T-cell (primary cell): ENCODE measurements around the gene ATOH1. TPM values are rescaled to one million over a fixed set of nuclear protein-coding genes. Genes with fewer than 3 reads are reported as not detected.

Experiments used
- ATAC-seq, 4 experiments: fragments of 200-7000 bp in 3 of 4; fragments of 150-1000 bp in 1 of 4; cut with Tn5 transposase; replicated peaks in 1 of 4; 1 replicate in 3 of 4; 2 replicates in 1 of 4; pipeline ENCODE4 v1.10.0; 2021; ENCODE audit warnings: moderate library complexity in 3 of 4, mild to moderate bottlenecking in 2 of 4, moderate number of reproducible peaks in 1 of 4
- CTCF ChIA-PET, 2 donors: fragments of 300-600 bp; sonication (Branson Sonifier 250); formaldehyde crosslinking; loops; one replicate each; lab custom pipeline; 2022; ENCODE audit warnings: antibody characterized with exemption in 2 of 2; lab: Charles Lee
- POLR2A ChIA-PET, 2 donors: fragments of 300-600 bp; sonication (Branson Sonifier 250); formaldehyde crosslinking; loops; one replicate each; lab custom pipeline; 2022; ENCODE audit warnings: antibody characterized with exemption in 2 of 2; lab: Charles Lee
- DNase-seq, 35 experiments: peaks; one replicate each; pipeline versions ENCODE4 v3.0.0 to v3.0.0-alpha.2; 2013 to 2023
- H3K27ac ChIP-seq: one replicate; pipeline ENCODE4 v1.5.1; 2013; ENCODE audit warnings: low read length
- H3K27me3 ChIP-seq, 2 experiments: replicated peaks in 1 of 2; 1 replicate in 1 of 2; 2 replicates in 1 of 2; pipeline versions ENCODE4 v1.6.1 to v1.7.0; 2013; ENCODE audit warnings: low read length in 1 of 2, mixed read lengths in 1 of 2; ENCODE audit not compliant: control insufficient read depth in 2 of 2, insufficient read depth in 2 of 2; ENCODE audit errors: extremely low read depth in 1 of 2
- H3K36me3 ChIP-seq, 2 donors: 1 replicate in 1 of 2; 2 replicates in 1 of 2; pipeline versions ENCODE4 v1.6.1 to v1.7.0; 2013; ENCODE audit warnings: low read length in 1 of 2; ENCODE audit not compliant: control insufficient read depth in 2 of 2, insufficient read depth in 1 of 2; ENCODE audit errors: extremely low read depth in 1 of 2
- H3K4me1 ChIP-seq, 2 experiments: 1 replicate in 1 of 2; 2 replicates in 1 of 2; pipeline versions ENCODE4 v1.6.1 to v1.7.0; 2013; ENCODE audit warnings: low read length in 2 of 2, mixed read lengths in 1 of 2; ENCODE audit not compliant: insufficient read depth in 2 of 2, control insufficient read depth in 1 of 2; ENCODE audit errors: extremely low read depth in 1 of 2
- H3K4me3 ChIP-seq, 2 donors: 1 replicate in 1 of 2; 2 replicates in 1 of 2; pipeline versions ENCODE4 v1.5.1 to v1.7.0; 2013; ENCODE audit warnings: mild to moderate bottlenecking in 2 of 2, low read length in 1 of 2, moderate library complexity in 1 of 2; ENCODE audit not compliant: control insufficient read depth in 1 of 2; ENCODE audit errors: extremely low read depth in 1 of 2
- H3K9me3 ChIP-seq: 2 replicates; pipeline ENCODE4 v1.7.0; 2013
- H3K27ac Mint-ChIP-seq, 2 donors: one replicate each; pipeline ENCODE4 v1.8.0; 2020 to 2021; ENCODE audit warnings: mild to moderate bottlenecking in 2 of 2, mixed read lengths in 2 of 2
- H3K27me3 Mint-ChIP-seq, 2 donors: one replicate each; pipeline ENCODE4 v1.8.0; 2021 to 2022; ENCODE audit warnings: mixed read lengths in 2 of 2
- H3K36me3 Mint-ChIP-seq: one replicate; pipeline ENCODE4 v1.8.0; 2021; ENCODE audit warnings: mixed read lengths
- H3K4me1 Mint-ChIP-seq, 3 donors: one replicate each; pipeline ENCODE4 v1.8.0; 2020 to 2022; ENCODE audit warnings: mixed read lengths in 3 of 3, mild to moderate bottlenecking in 1 of 3
- H3K4me3 Mint-ChIP-seq, 3 donors: one replicate each; pipeline ENCODE4 v1.8.0; 2020 to 2022; ENCODE audit warnings: mild to moderate bottlenecking in 3 of 3, mixed read lengths in 3 of 3, moderate library complexity in 3 of 3
- H3K9me3 Mint-ChIP-seq, 3 donors: one replicate each; pipeline ENCODE4 v1.8.0; 2020 to 2022; ENCODE audit warnings: mixed read lengths in 3 of 3
- WGBS: methylation state at CpG from one replicate; pipeline ENCODE4 v1.1.5; 2013; ENCODE audit warnings: missing lambda C conversion rate; ENCODE audit not compliant: insufficient coverage; 5-methylcytosine and 5-hydroxymethylcytosine counted together
- total RNA-seq, 35 experiments: library from RNA in 6 of 35; stranded (reverse) in 6 of 35; fragments of 120-200 nt in 1 of 35; gene quantifications; one replicate each; pipeline versions ENCODE4 v1.2.1 to v1.2.4 and lab custom pipeline; 2013 to 2026

The ATOH1 gene
- total RNA-seq (not detected), total RNA-seq (lab: John Stamatoyannopoulos, UW) (0 to 0.09 (median 0) reads per million in 29 experiments)
- not detected for total RNA-seq (2013)

GRCh38 chr4:93828332-93828994 is at the start of gene ATOH1:
Gene ATOH1 (plus strand): TSS chr4:93828753. CDS start chr4:93828927, 174 bp downstream.
- no peak for ATAC-seq
- POLR2A ChIA-PET: no interaction called here

GRCh38 chr4:93779228-93779627 is 49.3 kb upstream of the ATOH1 start:
- Mint-ChIP-seq H3K4me1 (no peaks in the 10 kb centered on the region), H3K36me3 (no peaks in the 10 kb centered on the region), H3K27ac (no peak overlapping the region), H3K4me3 (no peak overlapping the region), H3K27me3 (no peaks in the 10 kb centered on the region), H3K9me3 (peaks cover 0 to 8% (median 4%) of the 10 kb centered on the region in 3 donors)
- no peaks in the 10 kb centered on the region for H3K9me3 ChIP-seq
- no peak for DNase-seq
- no peak for ATAC-seq
- ChIA-PET POLR2A (no interaction called here), CTCF (no interaction called here)
- H3K4me3 ChIP-seq: no peak overlapping the region
- no peaks in the 10 kb centered on the region for H3K27me3 ChIP-seq
- no CpG with 5 or more reads among the region's 2 CpGs for WGBS
- H3K4me1 ChIP-seq: no peaks in the 10 kb centered on the region
- no peak overlapping the region for H3K27ac ChIP-seq
- H3K36me3 ChIP-seq: no peaks in the 10 kb centered on the region

More at GRCh38 chr4:93828332-93828994, at the start of gene ATOH1:
- peak within 1 kb of the TSS in 2 of 3 donors; percentile 22 to 73 for H3K4me3 Mint-ChIP-seq
- CTCF ChIA-PET: no interaction called here
- no peaks in the 10 kb centered on the region for H3K36me3 ChIP-seq
- peaks cover 0 to 6% of the 10 kb centered on the region in 2 experiments for H3K4me1 ChIP-seq
- peaks cover 60 to 76% of the 10 kb centered on the region in 2 donors for H3K27me3 Mint-ChIP-seq
- H3K27ac Mint-ChIP-seq: no peak within 1 kb of the TSS
- peaks cover 0 to 5% (median 5%) of the 10 kb centered on the region in 3 donors for H3K9me3 Mint-ChIP-seq
- DNase-seq: no peak
- H3K9me3 ChIP-seq: no peaks in the 10 kb centered on the region
- peaks cover 33 to 37% of the 10 kb centered on the region in 2 experiments for H3K27me3 ChIP-seq
- peak within 1 kb of the TSS in 1 of 2 donors; percentile 35 for H3K4me3 ChIP-seq
- H3K36me3 Mint-ChIP-seq: no peaks in the 10 kb centered on the region
- peaks cover 14 to 17% (median 17%) of the 10 kb centered on the region in 3 donors for H3K4me1 Mint-ChIP-seq
- no peak within 1 kb of the TSS for H3K27ac ChIP-seq
- WGBS: 4% methylated on average over 44 of the region's 46 CpGs

- no peaks in the 10 kb centered on the region for H3K9me3 ChIP-seq
- H3K9me3 Mint-ChIP-seq: peaks cover 0 to 8% (median 4%) of the 10 kb centered on the region in 3 donors
- no peaks in the 10 kb centered on the region for H3K4me1 Mint-ChIP-seq
- no peak overlapping the region for H3K27ac ChIP-seq
- 90% methylated on average over 5 of the region's 5 CpGs for WGBS
- no peaks in the 10 kb centered on the region for H3K27me3 Mint-ChIP-seq
- ATAC-seq: no peak
- DNase-seq: no peak
- H3K36me3 Mint-ChIP-seq: no peaks in the 10 kb centered on the region
- H3K27me3 ChIP-seq: no peaks in the 10 kb centered on the region
- CTCF ChIA-PET: no interaction called here
- no peak overlapping the region for H3K27ac Mint-ChIP-seq
- POLR2A ChIA-PET: no interaction called here
- H3K4me3 ChIP-seq: no peak overlapping the region
- no peaks in the 10 kb centered on the region for H3K36me3 ChIP-seq
- H3K4me1 ChIP-seq: no peaks in the 10 kb centered on the region
- no peak overlapping the region for H3K4me3 Mint-ChIP-seq
Observed at GRCh38 chr4:93780080-93780479, 48.5 kb upstream of the ATOH1 start.

GRCh38 chr4:93781198-93781597 is 47.4 kb upstream of the ATOH1 start:
- no peaks in the 10 kb centered on the region for H3K36me3 ChIP-seq
- H3K27ac Mint-ChIP-seq: no peak overlapping the region
- ChIA-PET CTCF (no interaction called here), POLR2A (no interaction called here)
- no peaks in the 10 kb centered on the region for H3K4me1 Mint-ChIP-seq
- H3K36me3 Mint-ChIP-seq: no peaks in the 10 kb centered on the region
- no peak overlapping the region for H3K4me3 ChIP-seq
- DNase-seq (no peak), ATAC-seq (no peak)
- no peak overlapping the region for H3K27ac ChIP-seq
- no peaks in the 10 kb centered on the region for H3K4me1 ChIP-seq
- peaks cover 0 to 8% (median 4%) of the 10 kb centered on the region in 3 donors for H3K9me3 Mint-ChIP-seq
- no peaks in the 10 kb centered on the region for H3K9me3 ChIP-seq
- H3K27me3 ChIP-seq: no peaks in the 10 kb centered on the region
- no peaks in the 10 kb centered on the region for H3K27me3 Mint-ChIP-seq
- no peak overlapping the region for H3K4me3 Mint-ChIP-seq
- 93% methylated on average over 3 of the region's 9 CpGs for WGBS

GRCh38 chr4:93786149-93786548 is 42.4 kb upstream of the ATOH1 start:
- Histone ChIP-seq H3K4me3 (no peak overlapping the region), H3K9me3 (no peaks in the 10 kb centered on the region), H3K27me3 (no peaks in the 10 kb centered on the region), H3K36me3 (no peaks in the 10 kb centered on the region), H3K27ac (no peak overlapping the region), H3K4me1 (no peaks in the 10 kb centered on the region)
- Mint-ChIP-seq H3K27ac (no peak overlapping the region), H3K9me3 (no peaks in the 10 kb centered on the region), H3K4me3 (no peak overlapping the region), H3K27me3 (no peaks in the 10 kb centered on the region), H3K4me1 (no peaks in the 10 kb centered on the region), H3K36me3 (no peaks in the 10 kb centered on the region)
- no peak for ATAC-seq
- CTCF ChIA-PET: no interaction called here
- POLR2A ChIA-PET: no interaction called here
- 56% methylated on average over 2 of the region's 2 CpGs for WGBS
- no peak for DNase-seq

- Histone ChIP-seq H3K4me1 (no peaks in the 10 kb centered on the region), H3K27ac (no peak overlapping the region), H3K9me3 (no peaks in the 10 kb centered on the region), H3K36me3 (no peaks in the 10 kb centered on the region), H3K4me3 (no peak overlapping the region), H3K27me3 (no peaks in the 10 kb centered on the region)
- Mint-ChIP-seq H3K9me3 (peaks cover 0 to 3% (median 0%) of the 10 kb centered on the region in 3 donors), H3K27me3 (no peaks in the 10 kb centered on the region), H3K36me3 (no peaks in the 10 kb centered on the region), H3K27ac (no peak overlapping the region), H3K4me3 (no peak overlapping the region), H3K4me1 (no peaks in the 10 kb centered on the region)
- CTCF ChIA-PET: no interaction called here
- no peak for ATAC-seq
- WGBS: no CpG with 5 or more reads among the region's 1 CpG
- POLR2A ChIA-PET: no interaction called here
- no peak for DNase-seq
Observed at GRCh38 chr4:93788712-93789111, 39.8 kb upstream of the ATOH1 start.
